ENCODE results near the gene ZKSCAN3.
"Not testable (repeated sequence)": the region's sequence is repeated elsewhere in the genome, so short reads cannot be mapped to it uniquely, and the experiment has no call there.

The ZKSCAN3 gene

GRCh38 chr6:28340310-28341095 lies 9.2 kb upstream of the ZKSCAN3 start:
- no peak for DNase-seq

GRCh38 chr6:28343898-28344677 lies 5.7 kb upstream of the ZKSCAN3 start:
- DNase-seq = no peak

GRCh38 chr6:28345201-28345600 lies 4.5 kb upstream of the ZKSCAN3 start:
- DNase-seq = no peak

GRCh38 chr6:28347119-28347518 lies 2.6 kb upstream of the ZKSCAN3 start:
- DNase-seq = no peak

- DNase-seq = no peak
Observed at GRCh38 chr6:28349344-28349891, 329 bp upstream of the ZKSCAN3 start.

- no peak for DNase-seq
Observed at GRCh38 chr6:28351087-28351486, 1.3 kb downstream of the ZKSCAN3 start.

- no peak for DNase-seq
Observed at GRCh38 chr6:28351493-28351925, 1.8 kb downstream of the ZKSCAN3 start.

- no peak for DNase-seq
Observed at GRCh38 chr6:28353356-28353755, 3.6 kb downstream of the ZKSCAN3 start.

GRCh38 chr6:28353981-28354676 lies 4.4 kb downstream of the ZKSCAN3 start:
- DNase-seq = no peak

GRCh38 chr6:28354688-28355554 lies 5.2 kb downstream of the ZKSCAN3 start:
- DNase-seq = no peak

- DNase-seq = peak; percentile 80
Observed at GRCh38 chr6:28355743-28356665, 6.3 kb downstream of the ZKSCAN3 start.

- no peak for DNase-seq
Observed at GRCh38 chr6:28356666-28357020, 6.9 kb downstream of the ZKSCAN3 start.

- DNase-seq = no peak
Observed at GRCh38 chr6:28357036-28357435, 7.3 kb downstream of the ZKSCAN3 start.

GRCh38 chr6:28359562-28359961 lies 9.8 kb downstream of the ZKSCAN3 start:
- not testable (repeated sequence) for DNase-seq

- no peak for DNase-seq
Observed at GRCh38 chr6:28360961-28361360, 11.2 kb downstream of the ZKSCAN3 start.

GRCh38 chr6:28365590-28365989 lies 15.8 kb downstream of the ZKSCAN3 start:
- not testable (repeated sequence) for DNase-seq

GRCh38 chr6:28368522-28368921 lies 18.8 kb downstream of the ZKSCAN3 start:
- DNase-seq = no peak

- DNase-seq = no peak
Observed at GRCh38 chr6:28369463-28369862, 19.7 kb downstream of the ZKSCAN3 start.

GRCh38 chr6:28370440-28370839 lies 20.7 kb downstream of the ZKSCAN3 start:
- DNase-seq = no peak

GRCh38 chr6:28371280-28371679 lies 21.5 kb downstream of the ZKSCAN3 start:
- DNase-seq = no peak

Measured in right kidney (tissue), 1 donor.